Measurements from ENCODE around the gene DENND1A. TPM values are rescaled to one million over a fixed set of nuclear protein-coding genes. Genes with fewer than 3 reads are reported as not detected.

Gene DENND1A
- total and polyA plus RNA-seq, 2 donors from 2014 or later, result 16.3 to 19.6 TPM

- FAIRE-seq (no peak), DNase-seq (peak in 1 of 5 donors; percentile 45)
- Histone ChIP-seq H3K36me3 (ENCODE audit: control insufficient read depth in 2 of 3, insufficient read depth in 3 of 3, low read length in 3 of 3) (no peaks in the 10 kb centered on the region), H3K4me1 (ENCODE audit: control insufficient read depth in 2 of 3, insufficient read depth in 2 of 3, low read depth in 1 of 3, low read length in 3 of 3) (peaks cover 0 to 6% (median 0%) of the 10 kb centered on the region in 3 donors), H3K4me3 (ENCODE audit: low read length in 3 of 3) (no peak overlapping the region), H3K27ac (ENCODE audit: low read depth in 2 of 2, low read length in 2 of 2) (no peak overlapping the region), H3K9ac (ENCODE audit: low read length in 3 of 3) (no peak overlapping the region), H3K9me3 (ENCODE audit: control insufficient read depth in 2 of 3, insufficient read depth in 1 of 3, low read length in 3 of 3) (no peaks in the 10 kb centered on the region), H3K27me3 (ENCODE audit: control insufficient read depth, insufficient read depth, low read length) (no peaks in the 10 kb centered on the region)
- TF ChIP-seq CTCF (IDR thresholded peaks at IDR 0.05; ENCODE audit: borderline replicate concordance, extremely low read depth, insufficient read depth), result no peak
- intact Hi-C loops (cut with DNase I), result loop anchor here (10.0 kb wide), 1 partner anchor 268 kb away; no protein-coding TSS in a partner anchor
Observed at GRCh38 chr9:123353041-123353440, 576.9 kb downstream of the DENND1A start.

- no peak for TF ChIP-seq CTCF (IDR thresholded peaks at IDR 0.05; ENCODE audit: borderline replicate concordance, extremely low read depth, insufficient read depth)
- H3K27ac ChIP-seq (ENCODE audit: low read depth in 2 of 2, low read length in 2 of 2), result no peak overlapping the region
- no peaks in the 10 kb centered on the region for H3K9me3 ChIP-seq (ENCODE audit: control insufficient read depth in 2 of 3, insufficient read depth in 1 of 3, low read length in 3 of 3)
- H3K27me3 ChIP-seq (ENCODE audit: control insufficient read depth, insufficient read depth, low read length), result no peaks in the 10 kb centered on the region
- intact Hi-C loops (cut with DNase I), result loop anchor here (10.0 kb wide), 1 partner anchor 266 kb away; no protein-coding TSS in a partner anchor
- no peak for FAIRE-seq
- no peak overlapping the region for H3K4me3 ChIP-seq (ENCODE audit: low read length in 3 of 3)
- H3K4me1 ChIP-seq (ENCODE audit: control insufficient read depth in 2 of 3, insufficient read depth in 2 of 3, low read depth in 1 of 3, low read length in 3 of 3), result peaks cover 0 to 6% (median 0%) of the 10 kb centered on the region in 3 donors
- DNase-seq, result no peak
- H3K36me3 ChIP-seq (ENCODE audit: control insufficient read depth in 2 of 3, insufficient read depth in 3 of 3, low read length in 3 of 3), result no peaks in the 10 kb centered on the region
- H3K9ac ChIP-seq (ENCODE audit: low read length in 3 of 3), result no peak overlapping the region
Observed at GRCh38 chr9:123350590-123351310, 579.2 kb downstream of the DENND1A start.

- FAIRE-seq (no peak), DNase-seq (peak in 3 of 5 donors; percentile 70 to 82 (median 78))
- Histone ChIP-seq H3K27me3 (ENCODE audit: control insufficient read depth, insufficient read depth, low read length) (no peaks in the 10 kb centered on the region), H3K9ac (ENCODE audit: low read length in 3 of 3) (no peak overlapping the region), H3K4me1 (ENCODE audit: control insufficient read depth in 2 of 3, insufficient read depth in 2 of 3, low read depth in 1 of 3, low read length in 3 of 3) (peaks cover 0 to 6% (median 0%) of the 10 kb centered on the region in 3 donors), H3K36me3 (ENCODE audit: control insufficient read depth in 2 of 3, insufficient read depth in 3 of 3, low read length in 3 of 3) (no peaks in the 10 kb centered on the region), H3K4me3 (ENCODE audit: low read length in 3 of 3) (no peak overlapping the region), H3K27ac (ENCODE audit: low read depth in 2 of 2, low read length in 2 of 2) (no peak overlapping the region), H3K9me3 (ENCODE audit: control insufficient read depth in 2 of 3, insufficient read depth in 1 of 3, low read length in 3 of 3) (no peaks in the 10 kb centered on the region)
- TF ChIP-seq CTCF (IDR thresholded peaks at IDR 0.05; ENCODE audit: borderline replicate concordance, extremely low read depth, insufficient read depth), result peak; percentile 89
- intact Hi-C loops (cut with DNase I), result loop anchor here (10.0 kb wide), 1 partner anchor 265 kb away; no protein-coding TSS in a partner anchor
Observed at GRCh38 chr9:123349691-123350480, 580.0 kb downstream of the DENND1A start.

All from kidney (tissue), 14 donors.